ENCODE data around the gene ADRM1.
A peak's percentile ranks its signal among the peaks of the same experiment; 100 is the strongest.

ADRM1 gene

GRCh38 chr20:62318400-62319345, 15.9 kb downstream of the ADRM1 start:
- Histone ChIP-seq H3K36me3 (ENCODE audit: control insufficient read depth, insufficient read depth, low read length) (peaks cover 39% of the 10 kb centered on the region), H3K9ac (ENCODE audit: low read length) (no peak overlapping the region), H3K4me3 (ENCODE audit: low read length) (no peak overlapping the region), H3K27ac (ENCODE audit: low read depth, low read length) (no peak overlapping the region), H3K4me1 (ENCODE audit: control insufficient read depth, insufficient read depth, low read length) (no peaks in the 10 kb centered on the region), H3K27me3 (ENCODE audit: control insufficient read depth, insufficient read depth, low read length) (no peaks in the 10 kb centered on the region)

- Histone ChIP-seq H3K27ac (ENCODE audit: low read depth, low read length) (no peak overlapping the region), H3K27me3 (ENCODE audit: control insufficient read depth, insufficient read depth, low read length) (no peaks in the 10 kb centered on the region), H3K4me1 (ENCODE audit: control insufficient read depth, insufficient read depth, low read length) (no peaks in the 10 kb centered on the region), H3K4me3 (ENCODE audit: low read length) (no peak overlapping the region), H3K9ac (ENCODE audit: low read length) (no peak overlapping the region), H3K36me3 (ENCODE audit: control insufficient read depth, insufficient read depth, low read length) (peaks cover 34% of the 10 kb centered on the region)
Measured at GRCh38 chr20:62319346-62319909, 16.6 kb downstream of the ADRM1 start.

DNA sequence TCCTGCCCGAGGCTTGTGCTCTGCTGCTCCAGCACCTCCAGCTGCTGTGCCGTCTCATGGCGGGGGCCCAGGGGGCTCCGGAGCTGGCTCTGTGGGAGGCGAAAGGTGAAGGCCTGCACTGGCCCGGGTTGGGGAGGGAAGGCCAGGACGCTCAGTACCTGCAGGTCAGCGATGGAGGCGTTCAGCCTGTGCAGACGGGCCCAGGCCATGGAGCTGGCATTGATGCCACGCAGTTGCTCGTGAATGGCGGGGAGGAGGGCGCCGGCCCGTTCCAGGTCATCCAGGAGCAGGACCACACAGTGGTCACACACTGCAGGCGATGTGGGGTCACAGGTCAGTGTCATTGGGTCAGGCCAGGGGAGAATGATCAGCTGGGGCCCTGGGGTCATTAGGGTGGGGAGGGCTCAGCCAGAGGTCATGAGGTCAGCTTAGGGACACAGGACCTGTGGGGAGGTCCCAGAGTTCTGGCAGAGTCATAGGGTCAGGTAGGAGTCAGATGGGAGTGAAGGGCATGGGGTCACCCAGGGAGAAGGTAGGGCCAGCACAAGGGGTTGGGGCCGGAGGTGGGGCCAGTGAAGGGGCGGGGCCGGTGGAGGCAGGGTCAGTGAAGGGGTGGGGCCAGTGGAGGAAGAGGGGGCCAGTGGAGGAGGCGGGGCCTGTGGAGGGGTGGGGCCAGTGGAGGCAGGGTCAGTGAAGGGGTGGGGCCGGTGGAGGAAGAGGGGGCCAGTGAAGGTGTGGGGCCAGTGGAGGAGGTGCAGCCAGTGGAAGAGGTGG, 18.0 kb downstream of the ADRM1 start:
- peaks cover 27% of the 10 kb centered on the region for H3K36me3 ChIP-seq (ENCODE audit: control insufficient read depth, insufficient read depth, low read length)
- H3K9ac ChIP-seq (ENCODE audit: low read length) = no peak overlapping the region
- no peaks in the 10 kb centered on the region for H3K27me3 ChIP-seq (ENCODE audit: control insufficient read depth, insufficient read depth, low read length)
- H3K27ac ChIP-seq (ENCODE audit: low read depth, low read length) = peak overlapping the region; percentile 61
- H3K4me1 ChIP-seq (ENCODE audit: control insufficient read depth, insufficient read depth, low read length) = no peaks in the 10 kb centered on the region
- H3K4me3 ChIP-seq (ENCODE audit: low read length) = no peak overlapping the region

DNA sequence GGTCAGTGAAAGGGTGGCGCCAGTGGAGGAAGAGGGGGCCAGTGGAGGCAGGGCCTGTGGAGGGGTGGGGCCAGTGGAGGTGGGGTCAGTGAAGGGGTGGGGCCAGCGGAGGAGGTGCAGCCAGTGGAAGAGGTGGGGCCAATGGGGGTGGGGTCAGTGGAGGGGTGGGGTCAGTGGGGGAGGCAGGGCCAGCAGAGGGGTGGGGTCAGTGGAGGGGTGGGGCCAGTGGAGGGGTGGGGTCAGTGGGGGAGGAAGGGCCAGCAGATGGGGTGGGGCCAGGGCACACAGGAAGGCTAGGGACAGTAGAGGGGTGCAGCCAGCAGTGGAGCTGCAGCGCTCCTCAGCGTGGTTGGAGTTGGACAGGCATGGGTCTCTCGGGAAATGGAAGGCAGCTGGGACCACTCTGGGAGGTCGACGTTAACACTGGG, 18.7 kb downstream of the ADRM1 start:
- Histone ChIP-seq H3K27ac (ENCODE audit: low read depth, low read length) (no peak overlapping the region), H3K27me3 (ENCODE audit: control insufficient read depth, insufficient read depth, low read length) (no peaks in the 10 kb centered on the region), H3K36me3 (ENCODE audit: control insufficient read depth, insufficient read depth, low read length) (peaks cover 22% of the 10 kb centered on the region), H3K9ac (ENCODE audit: low read length) (no peak overlapping the region), H3K4me3 (ENCODE audit: low read length) (no peak overlapping the region), H3K4me1 (ENCODE audit: control insufficient read depth, insufficient read depth, low read length) (no peaks in the 10 kb centered on the region)

GRCh38 chr20:62321975-62322374, 19.2 kb downstream of the ADRM1 start:
- H3K4me1 ChIP-seq (ENCODE audit: control insufficient read depth, insufficient read depth, low read length) = no peaks in the 10 kb centered on the region

DNA sequence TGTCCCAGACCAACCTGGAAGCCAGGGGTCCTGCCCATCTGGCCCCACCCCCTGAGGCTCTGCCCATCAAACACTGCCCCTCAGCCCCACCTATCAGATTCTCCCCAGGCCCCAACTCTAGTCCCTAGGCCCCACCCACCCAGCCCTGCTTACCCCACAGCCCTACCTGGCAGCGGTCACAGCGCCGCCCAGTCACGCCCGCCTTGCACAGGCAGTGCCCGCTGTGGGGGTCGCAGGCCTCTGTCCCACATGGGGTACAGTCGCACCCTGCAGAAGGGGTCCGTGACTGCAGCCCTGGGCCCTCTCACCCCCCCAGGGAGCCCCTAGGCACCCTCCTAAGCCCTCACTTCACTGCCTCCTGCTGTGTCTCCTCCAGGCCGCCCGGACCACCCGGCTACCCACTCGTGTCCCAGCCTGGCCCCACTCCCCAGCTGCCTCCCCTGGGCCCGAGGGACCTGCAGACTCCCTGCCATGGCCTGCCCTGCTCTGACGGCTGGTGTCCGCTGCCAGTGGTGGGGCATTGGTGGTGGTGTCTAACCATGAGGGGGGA, 19.8 kb downstream of the ADRM1 start:
- no peak overlapping the region for H3K9ac ChIP-seq (ENCODE audit: low read length)
- no peaks in the 10 kb centered on the region for H3K27me3 ChIP-seq (ENCODE audit: control insufficient read depth, insufficient read depth, low read length)
- no peaks in the 10 kb centered on the region for H3K4me1 ChIP-seq (ENCODE audit: control insufficient read depth, insufficient read depth, low read length)
- no peak overlapping the region for H3K27ac ChIP-seq (ENCODE audit: low read depth, low read length)
- H3K36me3 ChIP-seq (ENCODE audit: control insufficient read depth, insufficient read depth, low read length) = peaks cover 23% of the 10 kb centered on the region
- H3K4me3 ChIP-seq (ENCODE audit: low read length) = no peak overlapping the region

More at GRCh38 chr20:62321975-62322374, 19.2 kb downstream of the ADRM1 start:
- no peaks in the 10 kb centered on the region for H3K27me3 ChIP-seq (ENCODE audit: control insufficient read depth, insufficient read depth, low read length)
- no peak overlapping the region for H3K27ac ChIP-seq (ENCODE audit: low read depth, low read length)
- no peak overlapping the region for H3K4me3 ChIP-seq (ENCODE audit: low read length)
- no peak overlapping the region for H3K9ac ChIP-seq (ENCODE audit: low read length)
- H3K36me3 ChIP-seq (ENCODE audit: control insufficient read depth, insufficient read depth, low read length) = peaks cover 21% of the 10 kb centered on the region

- no peak overlapping the region for H3K4me3 ChIP-seq (ENCODE audit: low read length)
- H3K27me3 ChIP-seq (ENCODE audit: control insufficient read depth, insufficient read depth, low read length) = no peaks in the 10 kb centered on the region
- H3K36me3 ChIP-seq (ENCODE audit: control insufficient read depth, insufficient read depth, low read length) = peaks cover 23% of the 10 kb centered on the region
- H3K9ac ChIP-seq (ENCODE audit: low read length) = no peak overlapping the region
- H3K4me1 ChIP-seq (ENCODE audit: control insufficient read depth, insufficient read depth, low read length) = no peaks in the 10 kb centered on the region
- no peak overlapping the region for H3K27ac ChIP-seq (ENCODE audit: low read depth, low read length)
Measured at GRCh38 chr20:62323146-62323979, 20.6 kb downstream of the ADRM1 start.

DNA sequence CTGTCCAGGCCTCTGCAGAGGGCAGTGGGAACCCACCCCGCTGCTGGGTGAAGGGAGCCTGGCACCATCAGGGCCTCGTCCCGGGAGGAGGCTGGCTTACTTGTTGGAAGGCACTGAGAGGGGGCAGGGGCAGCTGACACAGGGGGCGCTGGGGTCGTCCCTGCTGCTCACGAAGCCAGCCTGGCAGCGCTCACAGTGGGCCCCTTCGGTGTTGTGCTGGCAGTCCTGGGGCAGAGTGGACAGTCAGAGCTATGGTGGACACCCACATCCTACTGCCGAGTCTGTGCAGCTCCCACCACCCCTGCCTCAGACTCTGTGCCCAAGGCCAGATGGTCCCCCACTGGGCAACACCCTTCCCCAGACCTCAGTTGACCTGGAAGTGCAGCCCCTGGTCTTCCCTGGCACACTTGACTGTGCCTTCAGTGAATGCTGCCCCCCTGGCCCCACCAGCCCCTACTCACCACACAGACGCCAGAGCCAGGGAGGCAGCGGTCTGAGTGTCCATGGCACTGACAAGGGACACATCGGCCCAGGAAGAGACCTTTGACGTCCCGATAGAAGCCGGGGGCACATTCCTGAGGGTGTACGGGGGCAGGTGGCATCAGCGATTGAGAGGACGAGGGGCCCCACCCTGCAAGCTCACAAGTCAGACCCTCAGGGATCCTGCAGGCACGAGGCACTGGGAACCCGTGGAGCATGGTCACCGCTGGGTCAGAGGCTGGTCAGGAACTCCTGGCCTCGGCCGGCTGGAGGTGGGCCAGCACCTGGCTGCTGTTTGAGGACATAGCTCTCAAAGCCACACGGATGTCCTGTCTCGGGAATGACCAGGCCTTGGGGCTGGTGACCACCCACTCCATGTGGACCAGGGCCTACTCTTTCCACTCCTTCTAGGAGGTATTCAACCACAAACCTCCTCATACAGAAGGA, 21.4 kb downstream of the ADRM1 start:
- Histone ChIP-seq H3K4me3 (ENCODE audit: low read length) (no peak overlapping the region), H3K4me1 (ENCODE audit: control insufficient read depth, insufficient read depth, low read length) (no peaks in the 10 kb centered on the region), H3K36me3 (ENCODE audit: control insufficient read depth, insufficient read depth, low read length) (peaks cover 25% of the 10 kb centered on the region), H3K9ac (ENCODE audit: low read length) (no peak overlapping the region), H3K27ac (ENCODE audit: low read depth, low read length) (no peak overlapping the region), H3K27me3 (ENCODE audit: control insufficient read depth, insufficient read depth, low read length) (no peaks in the 10 kb centered on the region)

GRCh38 chr20:62325172-62325905, 22.5 kb downstream of the ADRM1 start:
- H3K27me3 ChIP-seq (ENCODE audit: control insufficient read depth, insufficient read depth, low read length) = no peaks in the 10 kb centered on the region
- no peak overlapping the region for H3K27ac ChIP-seq (ENCODE audit: low read depth, low read length)
- no peak overlapping the region for H3K9ac ChIP-seq (ENCODE audit: low read length)
- no peaks in the 10 kb centered on the region for H3K4me1 ChIP-seq (ENCODE audit: control insufficient read depth, insufficient read depth, low read length)
- peaks cover 31% of the 10 kb centered on the region for H3K36me3 ChIP-seq (ENCODE audit: control insufficient read depth, insufficient read depth, low read length)
- no peak overlapping the region for H3K4me3 ChIP-seq (ENCODE audit: low read length)

- no peak overlapping the region for H3K4me3 ChIP-seq (ENCODE audit: low read length)
- H3K36me3 ChIP-seq (ENCODE audit: control insufficient read depth, insufficient read depth, low read length) = peaks cover 31% of the 10 kb centered on the region
- no peaks in the 10 kb centered on the region for H3K27me3 ChIP-seq (ENCODE audit: control insufficient read depth, insufficient read depth, low read length)
- no peaks in the 10 kb centered on the region for H3K4me1 ChIP-seq (ENCODE audit: control insufficient read depth, insufficient read depth, low read length)
- H3K27ac ChIP-seq (ENCODE audit: low read depth, low read length) = no peak overlapping the region
- no peak overlapping the region for H3K9ac ChIP-seq (ENCODE audit: low read length)
Measured at GRCh38 chr20:62326559-62326958, 23.8 kb downstream of the ADRM1 start.
